Breast epithelium (tissue), 4 donors: Measurements from ENCODE around the gene FERMT2. TPM values are rescaled to one million over a fixed set of nuclear protein-coding genes. Genes with fewer than 3 reads are reported as not detected.

Experiments used
- DNase-seq, 2 donors: peaks; one replicate each; pipeline ENCODE4 v3.0.0-alpha.2; 2019; ENCODE audit warnings: low spot score in 2 of 2
- H3K27ac ChIP-seq, 2 donors: fragments of 200-600 bp; sonication (generic) in 1 of 2; one replicate each; pipeline ENCODE4 v1.5.1; 2016 to 2019; ENCODE audit warnings: mild to moderate bottlenecking in 1 of 2
- H3K27me3 ChIP-seq, 2 donors: fragments of 200-600 bp; sonication (generic) in 1 of 2; one replicate each; pipeline versions ENCODE4 v1.5.1 to v1.6.0; 2017 to 2019; ENCODE audit warnings: control low read depth in 1 of 2, mild to moderate bottlenecking in 1 of 2
- H3K36me3 ChIP-seq: fragments of 200-600 bp; one replicate; pipeline ENCODE4 v1.5.1; 2019
- H3K4me1 ChIP-seq, 2 donors: fragments of 200-600 bp; sonication (generic); one replicate each; pipeline ENCODE4 v1.5.1; 2016 to 2019; ENCODE audit warnings: control low read depth in 1 of 2
- H3K4me3 ChIP-seq, 3 donors: fragments of 200-600 bp; sonication (generic); 1 replicate in 2 of 3; 2 replicates in 1 of 3; pipeline ENCODE4 v1.5.1; 2016 to 2019; ENCODE audit warnings: mild to moderate bottlenecking in 3 of 3, moderate library complexity in 2 of 3
- H3K9me3 ChIP-seq, 2 donors: fragments of 200-600 bp; sonication (generic) in 1 of 2; one replicate each; pipeline ENCODE4 v1.5.1; 2016 to 2019; ENCODE audit warnings: control low read depth in 1 of 2
- POLR2A ChIP-seq: fragments of 450-650 bp; IDR thresholded peaks from one replicate; pipeline ENCODE4 v1.6.1; 2016; ENCODE audit warnings: antibody characterized with exemption, mild to moderate bottlenecking, moderate library complexity
- POLR2AphosphoS5 ChIP-seq, 3 donors: sonication (generic); formaldehyde crosslinking; IDR thresholded peaks; one replicate each; pipeline ENCODE4 v1.6.1; 2017; ENCODE audit warnings: antibody characterized with exemption in 3 of 3
- intact Hi-C: fragments of 100-400 bp; cut with DNase I; formaldehyde crosslinking; loops from one replicate; pipeline ENCODE4 v1.15.1; 2023; ENCODE audit warnings: low total_unique reads
- total RNA-seq, 3 donors: library from RNA; depleted of rRNA; stranded (reverse); fragments of >200 nt; gene quantifications; one replicate each; pipeline ENCODE4 v1.1.0, GENCODE V29; 2016
- TF ChIP-seq, protein P1 (sequence below), 3 donors: fragments of 450-650 bp; IDR thresholded peaks; one replicate each; pipeline ENCODE4 v1.5.1; 2016 to 2017; ENCODE audit warnings: antibody characterized with exemption in 3 of 3, mild to moderate bottlenecking in 3 of 3, moderate library complexity in 3 of 3

The FERMT2 gene
- total RNA-seq, 3 donors from 2014 or later, result 87.8 to 203 (median 90.2) TPM

GRCh38 chr14:52876311-52876710, 74.5 kb downstream of the FERMT2 start:
- TF ChIP-seq, protein P1, sequence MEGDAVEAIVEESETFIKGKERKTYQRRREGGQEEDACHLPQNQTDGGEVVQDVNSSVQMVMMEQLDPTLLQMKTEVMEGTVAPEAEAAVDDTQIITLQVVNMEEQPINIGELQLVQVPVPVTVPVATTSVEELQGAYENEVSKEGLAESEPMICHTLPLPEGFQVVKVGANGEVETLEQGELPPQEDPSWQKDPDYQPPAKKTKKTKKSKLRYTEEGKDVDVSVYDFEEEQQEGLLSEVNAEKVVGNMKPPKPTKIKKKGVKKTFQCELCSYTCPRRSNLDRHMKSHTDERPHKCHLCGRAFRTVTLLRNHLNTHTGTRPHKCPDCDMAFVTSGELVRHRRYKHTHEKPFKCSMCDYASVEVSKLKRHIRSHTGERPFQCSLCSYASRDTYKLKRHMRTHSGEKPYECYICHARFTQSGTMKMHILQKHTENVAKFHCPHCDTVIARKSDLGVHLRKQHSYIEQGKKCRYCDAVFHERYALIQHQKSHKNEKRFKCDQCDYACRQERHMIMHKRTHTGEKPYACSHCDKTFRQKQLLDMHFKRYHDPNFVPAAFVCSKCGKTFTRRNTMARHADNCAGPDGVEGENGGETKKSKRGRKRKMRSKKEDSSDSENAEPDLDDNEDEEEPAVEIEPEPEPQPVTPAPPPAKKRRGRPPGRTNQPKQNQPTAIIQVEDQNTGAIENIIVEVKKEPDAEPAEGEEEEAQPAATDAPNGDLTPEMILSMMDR (IDR thresholded peaks at IDR 0.05), result no peak
- TF ChIP-seq POLR2A, result no peak
- TF ChIP-seq POLR2AphosphoS5 (IDR thresholded peaks at IDR 0.05), result no peak
- intact Hi-C loops, result no loop called here
- Histone ChIP-seq H3K36me3 (no peaks in the 10 kb centered on the region), H3K4me1 (peaks cover 0 to 14% of the 10 kb centered on the region in 2 donors), H3K27ac (no peak overlapping the region), H3K9me3 (no peaks in the 10 kb centered on the region), H3K4me3 (no peak overlapping the region), H3K27me3 (no peaks in the 10 kb centered on the region)
- no peak for DNase-seq

DNA sequence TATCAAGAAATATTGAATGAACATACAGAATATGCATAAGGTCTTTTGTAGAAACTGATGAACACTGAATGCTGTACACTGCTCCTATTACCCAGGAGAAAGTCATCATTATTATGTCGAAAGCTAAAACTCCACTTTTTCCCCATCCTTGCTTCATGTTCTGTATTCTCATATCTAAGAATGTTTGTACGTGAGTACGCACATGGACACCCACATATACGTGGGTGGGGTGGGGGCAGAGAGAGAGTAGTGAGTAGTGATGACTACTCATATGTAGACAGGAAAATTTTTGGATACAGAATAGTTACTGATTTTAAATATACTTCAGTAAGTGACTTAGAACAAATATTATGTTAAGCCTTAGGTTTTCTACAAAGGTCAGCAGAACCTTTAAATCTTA, 75.1 kb downstream of the FERMT2 start:
- no peak for TF ChIP-seq POLR2A
- TF ChIP-seq, protein P1 (IDR thresholded peaks at IDR 0.05), result no peak
- TF ChIP-seq POLR2AphosphoS5 (IDR thresholded peaks at IDR 0.05), result no peak
- H3K4me1 ChIP-seq, result peaks cover 0 to 14% of the 10 kb centered on the region in 2 donors
- no peak overlapping the region for H3K4me3 ChIP-seq
- no peaks in the 10 kb centered on the region for H3K9me3 ChIP-seq
- no peaks in the 10 kb centered on the region for H3K36me3 ChIP-seq
- intact Hi-C loops, result no loop called here
- no peaks in the 10 kb centered on the region for H3K27me3 ChIP-seq
- no peak for DNase-seq
- H3K27ac ChIP-seq, result no peak overlapping the region

GRCh38 chr14:52874389-52874788, 76.5 kb downstream of the FERMT2 start:
- Histone ChIP-seq H3K4me3 (no peak overlapping the region), H3K9me3 (no peaks in the 10 kb centered on the region), H3K4me1 (peaks cover 0 to 14% of the 10 kb centered on the region in 2 donors), H3K27ac (peak overlapping the region in 1 of 2 donors; percentile 42), H3K27me3 (no peaks in the 10 kb centered on the region), H3K36me3 (no peaks in the 10 kb centered on the region)
- intact Hi-C loops, result no loop called here
- TF ChIP-seq POLR2AphosphoS5 (IDR thresholded peaks at IDR 0.05) (no peak), POLR2A (no peak)
- TF ChIP-seq, protein P1 (IDR thresholded peaks at IDR 0.05), result no peak
- no peak for DNase-seq

GRCh38 chr14:52873694-52874093, 77.2 kb downstream of the FERMT2 start:
- Histone ChIP-seq H3K4me3 (no peak overlapping the region), H3K27ac (peak overlapping the region in 1 of 2 donors; percentile 42), H3K4me1 (peaks cover 0 to 14% of the 10 kb centered on the region in 2 donors), H3K9me3 (no peaks in the 10 kb centered on the region), H3K36me3 (no peaks in the 10 kb centered on the region), H3K27me3 (no peaks in the 10 kb centered on the region)
- intact Hi-C loops, result no loop called here
- DNase-seq, result peak in 1 of 2 donors; percentile 65
- TF ChIP-seq POLR2A (no peak), POLR2AphosphoS5 (IDR thresholded peaks at IDR 0.05) (peak in 2 of 3 donors; percentile 35 to 50)
- TF ChIP-seq, protein P1 (IDR thresholded peaks at IDR 0.05), result no peak

DNA sequence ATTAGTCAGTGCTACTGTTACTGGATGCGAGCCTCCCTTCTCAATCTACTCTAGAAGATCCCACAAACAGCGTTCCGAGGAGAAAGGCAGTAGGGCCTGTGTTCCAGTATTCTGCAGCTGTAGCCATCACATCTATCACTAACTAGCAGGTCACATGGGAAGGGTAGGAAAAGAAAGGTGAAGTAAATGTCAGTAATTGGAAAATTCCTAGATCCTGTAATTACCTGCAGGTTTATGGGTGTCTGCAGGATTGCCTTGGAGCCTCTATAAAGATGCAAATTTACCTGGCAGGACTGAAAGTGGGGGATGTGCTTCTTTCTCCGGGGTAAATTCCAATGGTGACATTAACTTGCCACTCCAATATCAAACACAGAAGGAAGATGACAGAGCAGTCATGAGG, 77.8 kb downstream of the FERMT2 start:
- no peak for DNase-seq
- Histone ChIP-seq H3K4me3 (no peak overlapping the region), H3K27ac (no peak overlapping the region), H3K27me3 (no peaks in the 10 kb centered on the region), H3K9me3 (no peaks in the 10 kb centered on the region), H3K4me1 (peaks cover 0 to 14% of the 10 kb centered on the region in 2 donors), H3K36me3 (no peaks in the 10 kb centered on the region)
- TF ChIP-seq POLR2A, result no peak
- TF ChIP-seq, protein P1 (IDR thresholded peaks at IDR 0.05), result no peak
- no peak for TF ChIP-seq POLR2AphosphoS5 (IDR thresholded peaks at IDR 0.05)
- intact Hi-C loops, result no loop called here
